Heart left ventricle (tissue), 13 donors: ENCODE data around the gene ENTREP1.

Experiments used
- POLR2A ChIP-seq, 2 donors: fragments of 450-650 bp; IDR thresholded peaks; one replicate each; pipeline ENCODE4 v1.6.1; 2017; ENCODE audit warnings: antibody characterized with exemption in 2 of 2, mild to moderate bottlenecking in 2 of 2, moderate library complexity in 2 of 2
- TF ChIP-seq, protein P1 (sequence below), 12 donors: fragments of 200-600 bp; sonication (generic) in 4 of 12; IDR thresholded peaks; one replicate each; pipeline versions ENCODE4 v1.5.0 to v1.8.0; 2018 to 2022; ENCODE audit warnings: antibody characterized with exemption in 12 of 12, mild to moderate bottlenecking in 5 of 12
- donor health status: ischemic (EF 13 %, LVEDD 7.1; RV severe dilation, severe dysfunction).
- donor health status: DM: no; HTN: yes; CAD: no.
- donor health status: DM: no; HTN: no; CAD: no.
- donor health status: ischemic (EF 25% LVEDD 6.9; RV normal size, moderate dysfunction).
- donor health status: ischemic (EF 25% LVEDD 5.7; RV mildly dilated, moderate dysfunction).
- donor health status: ischemic (EF 35%, LVEDD 5.7; RV mildly dilated, moderate dysfunction).
- donor health status: nonischemic (EF 11% LVEDD 7.7; RV severe dilation, severe dysfunction).
- donor health status: DM: yes; HTN: yes; CAD: no.
- donor health status: PGD.
- donor health status: ischemic (EF 29% LVEDD 5.4; RV normal size, mild dysfunction).
- donor health status: nonischemic (EF 23%, LVEDD 6.1; RV moderate dilation, normal function).

GRCh38 chr9:69322256-69322655 is 2.8 kb upstream of the ENTREP1 start:
- TF ChIP-seq, protein P1, sequence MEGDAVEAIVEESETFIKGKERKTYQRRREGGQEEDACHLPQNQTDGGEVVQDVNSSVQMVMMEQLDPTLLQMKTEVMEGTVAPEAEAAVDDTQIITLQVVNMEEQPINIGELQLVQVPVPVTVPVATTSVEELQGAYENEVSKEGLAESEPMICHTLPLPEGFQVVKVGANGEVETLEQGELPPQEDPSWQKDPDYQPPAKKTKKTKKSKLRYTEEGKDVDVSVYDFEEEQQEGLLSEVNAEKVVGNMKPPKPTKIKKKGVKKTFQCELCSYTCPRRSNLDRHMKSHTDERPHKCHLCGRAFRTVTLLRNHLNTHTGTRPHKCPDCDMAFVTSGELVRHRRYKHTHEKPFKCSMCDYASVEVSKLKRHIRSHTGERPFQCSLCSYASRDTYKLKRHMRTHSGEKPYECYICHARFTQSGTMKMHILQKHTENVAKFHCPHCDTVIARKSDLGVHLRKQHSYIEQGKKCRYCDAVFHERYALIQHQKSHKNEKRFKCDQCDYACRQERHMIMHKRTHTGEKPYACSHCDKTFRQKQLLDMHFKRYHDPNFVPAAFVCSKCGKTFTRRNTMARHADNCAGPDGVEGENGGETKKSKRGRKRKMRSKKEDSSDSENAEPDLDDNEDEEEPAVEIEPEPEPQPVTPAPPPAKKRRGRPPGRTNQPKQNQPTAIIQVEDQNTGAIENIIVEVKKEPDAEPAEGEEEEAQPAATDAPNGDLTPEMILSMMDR (IDR thresholded peaks at IDR 0.05) = no peak
- no peak for TF ChIP-seq POLR2A (IDR thresholded peaks at IDR 0.05)
